Right lobe of liver (tissue), 4 donors: Measurements from ENCODE around the gene EML4.

Experiments
- CTCF ChIP-seq, 4 donors: fragments of 200-600 bp in 3 of 4; fragments of 450-650 bp in 1 of 4; IDR thresholded peaks; one replicate each; pipeline versions ENCODE4 v1.5.1 to v1.8.0; 2016 to 2022; ENCODE audit warnings: antibody characterized with exemption in 4 of 4, mild to moderate bottlenecking in 2 of 4
- POLR2A ChIP-seq: fragments of 450-650 bp; IDR thresholded peaks from one replicate; pipeline ENCODE4 v1.6.1; 2017; ENCODE audit warnings: antibody characterized with exemption, mild to moderate bottlenecking
- donor health status: DM: no; HTN: no; CAD: no.
- donor health status: DM: no; HTN: no; CAD: no.
- donor health status: DM: no; HTN: yes; CAD: no.

DNA sequence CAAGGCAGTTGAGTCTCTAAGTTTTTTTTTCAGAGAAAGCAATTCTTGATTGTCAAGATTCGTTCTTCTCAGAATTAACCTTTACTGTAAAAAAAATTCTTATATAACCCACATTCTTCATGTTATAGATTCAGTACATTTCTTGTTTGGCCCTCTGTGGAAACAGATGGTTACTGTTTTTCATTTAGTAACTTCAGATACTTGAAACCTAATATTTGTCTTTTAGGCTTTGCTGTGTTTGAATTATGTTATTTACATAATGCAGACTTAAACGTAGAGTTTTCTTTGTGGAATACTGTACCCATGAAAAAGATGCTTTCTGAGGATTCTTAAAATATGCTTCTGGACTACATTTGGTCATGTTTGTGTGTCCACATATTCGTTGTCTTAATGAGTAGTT lies 48.2 kb downstream of the EML4 start:
- TF ChIP-seq CTCF (IDR thresholded peaks at IDR 0.05) (no peak), POLR2A (no peak)
